WTC11 (cell line): ENCODE measurements around the gene RNF151. TPM values are rescaled to one million over a fixed set of nuclear protein-coding genes. Genes with fewer than 3 reads are reported as not detected.

Source experiments
- CBFB ChIP-seq: sonication (generic); formaldehyde crosslinking; IDR thresholded peaks from 2 replicates; pipeline ENCODE4 v1.8.1; 2022; ENCODE audit warnings: mild to moderate bottlenecking, low read depth, missing genetic modification reagents
- CREB1 ChIP-seq: sonication (generic); formaldehyde crosslinking; IDR thresholded peaks from 2 replicates; pipeline ENCODE4 v1.8.0; 2023; ENCODE audit warnings: mild to moderate bottlenecking, missing genetic modification reagents
- ESRRA ChIP-seq: sonication (generic); formaldehyde crosslinking; IDR thresholded peaks from 2 replicates; pipeline ENCODE4 v1.8.1; 2022; ENCODE audit warnings: mild to moderate bottlenecking, missing genetic modification reagents, borderline replicate concordance
- FOXJ3 ChIP-seq: sonication (generic); formaldehyde crosslinking; IDR thresholded peaks from 2 replicates; pipeline ENCODE4 v1.9.0; 2021; ENCODE audit warnings: missing genetic modification reagents, mild to moderate bottlenecking, borderline replicate concordance
- FOXP1 ChIP-seq: sonication (generic); formaldehyde crosslinking; IDR thresholded peaks from 2 replicates; pipeline ENCODE4 v1.8.0; 2022; ENCODE audit warnings: missing genetic modification reagents, mild to moderate bottlenecking, moderate library complexity, borderline replicate concordance
- IRF2 ChIP-seq: sonication (generic); formaldehyde crosslinking; IDR thresholded peaks from 2 replicates; pipeline ENCODE4 v1.8.0; 2022; ENCODE audit warnings: low read depth, missing genetic modification reagents, borderline replicate concordance
- MYBL2 ChIP-seq: sonication (generic); formaldehyde crosslinking; IDR thresholded peaks from 2 replicates; pipeline ENCODE4 v1.8.1; 2023; ENCODE audit warnings: mild to moderate bottlenecking, moderate library complexity, missing genetic modification reagents
- NFE2L1 ChIP-seq: sonication (generic); formaldehyde crosslinking; IDR thresholded peaks from 2 replicates; pipeline ENCODE4 v1.8.1; 2023; ENCODE audit warnings: missing genetic modification reagents
- NFYB ChIP-seq: sonication (generic); formaldehyde crosslinking; conservative IDR thresholded peaks from 2 replicates; pipeline ENCODE4 v1.8.0; 2022; ENCODE audit warnings: low read depth, missing genetic modification reagents
- NR1H2 ChIP-seq: sonication (generic); formaldehyde crosslinking; IDR thresholded peaks from 2 replicates; pipeline ENCODE4 v1.9.0; 2021; ENCODE audit warnings: mild to moderate bottlenecking, moderate library complexity, missing genetic modification reagents
- OVOL2 ChIP-seq: fragments of 250-450 bp; sonication (Bioruptor Pico); IDR thresholded peaks from 2 replicates; pipeline ENCODE4 v1.9.0; 2021; ENCODE audit warnings: mild to moderate bottlenecking, borderline replicate concordance
- SOX15 ChIP-seq: fragments of 250-450 bp; sonication (Bioruptor Pico); IDR thresholded peaks from 2 replicates; pipeline ENCODE4 v1.9.0; 2021; ENCODE audit warnings: mild to moderate bottlenecking
- ZBTB21 ChIP-seq: sonication (generic); formaldehyde crosslinking; IDR thresholded peaks from 2 replicates; pipeline ENCODE4 v1.8.1; 2023; ENCODE audit warnings: mild to moderate bottlenecking, missing genetic modification reagents, borderline replicate concordance
- ZNF121 ChIP-seq: sonication (generic); formaldehyde crosslinking; IDR thresholded peaks from 2 replicates; pipeline ENCODE4 v1.8.0; 2023; ENCODE audit warnings: missing genetic modification reagents
- ZNF138 ChIP-seq: sonication (generic); formaldehyde crosslinking; conservative IDR thresholded peaks from 2 replicates; pipeline ENCODE4 v1.8.1; 2022; ENCODE audit warnings: mild to moderate bottlenecking, moderate library complexity, missing genetic modification reagents
- ZNF232 ChIP-seq: sonication (generic); formaldehyde crosslinking; IDR thresholded peaks from 2 replicates; pipeline ENCODE4 v1.8.0; 2022; ENCODE audit warnings: mild to moderate bottlenecking, missing genetic modification reagents
- ZNF423 ChIP-seq: fragments of 250-450 bp; sonication (Bioruptor Pico); IDR thresholded peaks from 2 replicates; pipeline ENCODE4 v2.1.2; 2022; ENCODE audit warnings: mild to moderate bottlenecking, moderate library complexity
- ZNF671 ChIP-seq: fragments of 250-450 bp; sonication (Bioruptor Pico); IDR thresholded peaks from 2 replicates; pipeline ENCODE4 v1.8.0; 2021; ENCODE audit warnings: mild to moderate bottlenecking
- total RNA-seq: library from RNA; stranded (reverse); gene quantifications from 3 replicates; pipeline ENCODE4 v1.2.3, GENCODE V29; 2021
- TF ChIP-seq, protein P1 (sequence below): sonication (generic); formaldehyde crosslinking; IDR thresholded peaks from 2 replicates; pipeline ENCODE4 v1.8.0; 2022; ENCODE audit warnings: missing genetic modification reagents
- TF ChIP-seq, protein P2 (sequence below): sonication (generic); formaldehyde crosslinking; IDR thresholded peaks from 2 replicates; pipeline ENCODE4 v1.8.0; 2022; ENCODE audit warnings: mild to moderate bottlenecking, missing genetic modification reagents
- TF ChIP-seq, protein P3 (sequence below): sonication (generic); formaldehyde crosslinking; IDR thresholded peaks from 2 replicates; pipeline ENCODE4 v1.8.1; 2023; ENCODE audit warnings: mild to moderate bottlenecking, missing genetic modification reagents
- TF ChIP-seq, protein P4 (sequence below): sonication (generic); formaldehyde crosslinking; IDR thresholded peaks from 2 replicates; pipeline ENCODE4 v1.8.1; 2022; ENCODE audit warnings: missing genetic modification reagents, borderline replicate concordance
- TF ChIP-seq, protein P5 (sequence below): sonication (generic); formaldehyde crosslinking; IDR thresholded peaks from 2 replicates; pipeline ENCODE4 v1.8.1; 2022; ENCODE audit warnings: mild to moderate bottlenecking, moderate library complexity, missing genetic modification reagents
- TF ChIP-seq, protein P6 (sequence below): sonication (generic); formaldehyde crosslinking; IDR thresholded peaks from 2 replicates; pipeline ENCODE4 v1.8.1; 2023; ENCODE audit warnings: mild to moderate bottlenecking, moderate library complexity, missing genetic modification reagents
- TF ChIP-seq, protein P7 (sequence below): sonication (generic); formaldehyde crosslinking; IDR thresholded peaks from 2 replicates; pipeline ENCODE4 v1.8.0; 2023; ENCODE audit warnings: missing genetic modification reagents
- TF ChIP-seq, protein P8 (sequence below): sonication (generic); formaldehyde crosslinking; IDR thresholded peaks from 2 replicates; pipeline ENCODE4 v1.8.1; 2023; ENCODE audit warnings: mild to moderate bottlenecking, missing genetic modification reagents, moderate library complexity
- TF ChIP-seq, protein P9 (sequence below): sonication (generic); formaldehyde crosslinking; conservative IDR thresholded peaks from 2 replicates; pipeline ENCODE4 v1.8.1; 2022; ENCODE audit warnings: mild to moderate bottlenecking, missing genetic modification reagents

The RNF151 gene
- total RNA-seq, 1 experiment from 2014 or later, result 0.31 TPM

DNA sequence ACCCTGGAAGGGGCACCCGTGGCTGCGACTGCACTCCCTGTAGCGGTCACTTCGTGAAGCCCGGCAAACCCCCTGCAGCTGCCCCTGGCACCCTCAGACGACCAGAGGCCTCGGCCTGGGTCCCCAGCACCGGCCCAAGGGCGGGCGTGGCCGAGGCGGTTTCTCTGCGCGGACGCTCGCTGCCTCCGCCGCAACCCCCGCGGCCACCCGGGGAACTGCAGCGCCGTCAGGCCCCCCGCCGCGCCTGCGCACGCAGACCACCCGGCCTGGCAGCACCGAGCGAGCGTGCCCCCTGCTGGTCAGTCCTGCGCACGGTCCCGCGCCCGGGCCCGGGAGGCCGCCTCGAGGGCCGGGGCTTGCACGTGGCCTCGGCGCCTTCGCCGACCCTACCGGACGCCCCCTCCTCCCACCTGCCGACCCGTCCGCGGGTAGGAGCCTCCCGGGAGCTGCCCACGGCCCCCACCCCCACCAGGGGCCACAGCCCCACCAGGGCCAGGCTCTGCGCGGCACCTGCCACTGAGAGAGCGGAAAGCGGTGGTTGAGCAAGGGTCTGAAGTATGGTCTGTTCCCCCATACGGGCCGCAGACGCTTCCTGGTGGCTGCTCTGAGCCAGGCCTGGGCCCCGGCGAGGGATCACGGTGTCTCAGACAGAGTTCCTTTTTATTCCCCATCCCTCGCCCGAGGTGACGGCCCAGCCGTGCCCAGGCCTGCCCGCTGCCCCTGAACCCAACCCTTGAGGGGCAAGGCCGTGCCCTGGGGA is 36.9 kb upstream of the RNF151 start (continued):
- TF ChIP-seq, protein P1, sequence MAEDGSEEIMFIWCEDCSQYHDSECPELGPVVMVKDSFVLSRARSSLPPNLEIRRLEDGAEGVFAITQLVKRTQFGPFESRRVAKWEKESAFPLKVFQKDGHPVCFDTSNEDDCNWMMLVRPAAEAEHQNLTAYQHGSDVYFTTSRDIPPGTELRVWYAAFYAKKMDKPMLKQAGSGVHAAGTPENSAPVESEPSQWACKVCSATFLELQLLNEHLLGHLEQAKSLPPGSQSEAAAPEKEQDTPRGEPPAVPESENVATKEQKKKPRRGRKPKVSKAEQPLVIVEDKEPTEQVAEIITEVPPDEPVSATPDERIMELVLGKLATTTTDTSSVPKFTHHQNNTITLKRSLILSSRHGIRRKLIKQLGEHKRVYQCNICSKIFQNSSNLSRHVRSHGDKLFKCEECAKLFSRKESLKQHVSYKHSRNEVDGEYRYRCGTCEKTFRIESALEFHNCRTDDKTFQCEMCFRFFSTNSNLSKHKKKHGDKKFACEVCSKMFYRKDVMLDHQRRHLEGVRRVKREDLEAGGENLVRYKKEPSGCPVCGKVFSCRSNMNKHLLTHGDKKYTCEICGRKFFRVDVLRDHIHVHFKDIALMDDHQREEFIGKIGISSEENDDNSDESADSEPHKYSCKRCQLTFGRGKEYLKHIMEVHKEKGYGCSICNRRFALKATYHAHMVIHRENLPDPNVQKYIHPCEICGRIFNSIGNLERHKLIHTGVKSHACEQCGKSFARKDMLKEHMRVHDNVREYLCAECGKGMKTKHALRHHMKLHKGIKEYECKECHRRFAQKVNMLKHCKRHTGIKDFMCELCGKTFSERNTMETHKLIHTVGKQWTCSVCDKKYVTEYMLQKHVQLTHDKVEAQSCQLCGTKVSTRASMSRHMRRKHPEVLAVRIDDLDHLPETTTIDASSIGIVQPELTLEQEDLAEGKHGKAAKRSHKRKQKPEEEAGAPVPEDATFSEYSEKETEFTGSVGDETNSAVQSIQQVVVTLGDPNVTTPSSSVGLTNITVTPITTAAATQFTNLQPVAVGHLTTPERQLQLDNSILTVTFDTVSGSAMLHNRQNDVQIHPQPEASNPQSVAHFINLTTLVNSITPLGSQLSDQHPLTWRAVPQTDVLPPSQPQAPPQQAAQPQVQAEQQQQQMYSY, result no peak
- TF ChIP-seq NFE2L1 (CRISPR knock-in tag) (peak; percentile 94; the same call in 1 of the 2 replicates), ZNF232 (CRISPR knock-in tag) (peak; percentile 90; the same call in 1 of the 2 replicates), ZNF671 (CRISPR knock-in tag) (no peak), CBFB (CRISPR knock-in tag) (0 out of 2 replicates have a peak, but pooled peaks have one; percentile 21), ZBTB21 (0 out of 2 replicates have a peak, but pooled peaks have one; percentile 43), MYBL2 (CRISPR knock-in tag) (peak; percentile 94), OVOL2 (CRISPR knock-in tag) (no peak), IRF2 (CRISPR knock-in tag) (0 out of 2 replicates have a peak, but pooled peaks have one; percentile 62), FOXP1 (CRISPR knock-in tag) (peak; percentile 98), NR1H2 (CRISPR knock-in tag) (no peak), ESRRA (peak; percentile 80; the same call in 1 of the 2 replicates), ZNF138 (peak; percentile 92; the same call in 1 of the 2 replicates), CREB1 (CRISPR knock-in tag) (peak; percentile 73), SOX15 (CRISPR knock-in tag) (no peak), NFYB (CRISPR knock-in tag) (peak; percentile 43; the same call in 1 of the 2 replicates), ZNF423 (CRISPR knock-in tag) (peak; percentile 90), ZNF121 (CRISPR knock-in tag) (no peak), FOXJ3 (CRISPR knock-in tag) (no peak)
- TF ChIP-seq, protein P2, sequence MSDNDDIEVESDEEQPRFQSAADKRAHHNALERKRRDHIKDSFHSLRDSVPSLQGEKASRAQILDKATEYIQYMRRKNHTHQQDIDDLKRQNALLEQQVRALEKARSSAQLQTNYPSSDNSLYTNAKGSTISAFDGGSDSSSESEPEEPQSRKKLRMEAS (CRISPR knock-in tag), result peak; percentile 99
- TF ChIP-seq, protein P3, sequence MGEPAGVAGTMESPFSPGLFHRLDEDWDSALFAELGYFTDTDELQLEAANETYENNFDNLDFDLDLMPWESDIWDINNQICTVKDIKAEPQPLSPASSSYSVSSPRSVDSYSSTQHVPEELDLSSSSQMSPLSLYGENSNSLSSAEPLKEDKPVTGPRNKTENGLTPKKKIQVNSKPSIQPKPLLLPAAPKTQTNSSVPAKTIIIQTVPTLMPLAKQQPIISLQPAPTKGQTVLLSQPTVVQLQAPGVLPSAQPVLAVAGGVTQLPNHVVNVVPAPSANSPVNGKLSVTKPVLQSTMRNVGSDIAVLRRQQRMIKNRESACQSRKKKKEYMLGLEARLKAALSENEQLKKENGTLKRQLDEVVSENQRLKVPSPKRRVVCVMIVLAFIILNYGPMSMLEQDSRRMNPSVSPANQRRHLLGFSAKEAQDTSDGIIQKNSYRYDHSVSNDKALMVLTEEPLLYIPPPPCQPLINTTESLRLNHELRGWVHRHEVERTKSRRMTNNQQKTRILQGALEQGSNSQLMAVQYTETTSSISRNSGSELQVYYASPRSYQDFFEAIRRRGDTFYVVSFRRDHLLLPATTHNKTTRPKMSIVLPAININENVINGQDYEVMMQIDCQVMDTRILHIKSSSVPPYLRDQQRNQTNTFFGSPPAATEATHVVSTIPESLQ (CRISPR knock-in tag), result no peak
- TF ChIP-seq, protein P4, sequence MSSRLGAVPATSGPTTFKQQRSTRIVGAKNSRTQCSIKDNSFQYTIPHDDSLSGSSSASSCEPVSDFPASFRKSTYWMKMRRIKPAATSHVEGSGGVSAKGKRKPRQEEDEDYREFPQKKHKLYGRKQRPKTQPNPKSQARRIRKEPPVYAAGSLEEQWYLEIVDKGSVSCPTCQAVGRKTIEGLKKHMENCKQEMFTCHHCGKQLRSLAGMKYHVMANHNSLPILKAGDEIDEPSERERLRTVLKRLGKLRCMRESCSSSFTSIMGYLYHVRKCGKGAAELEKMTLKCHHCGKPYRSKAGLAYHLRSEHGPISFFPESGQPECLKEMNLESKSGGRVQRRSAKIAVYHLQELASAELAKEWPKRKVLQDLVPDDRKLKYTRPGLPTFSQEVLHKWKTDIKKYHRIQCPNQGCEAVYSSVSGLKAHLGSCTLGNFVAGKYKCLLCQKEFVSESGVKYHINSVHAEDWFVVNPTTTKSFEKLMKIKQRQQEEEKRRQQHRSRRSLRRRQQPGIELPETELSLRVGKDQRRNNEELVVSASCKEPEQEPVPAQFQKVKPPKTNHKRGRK, result no peak
- TF ChIP-seq, protein P5, sequence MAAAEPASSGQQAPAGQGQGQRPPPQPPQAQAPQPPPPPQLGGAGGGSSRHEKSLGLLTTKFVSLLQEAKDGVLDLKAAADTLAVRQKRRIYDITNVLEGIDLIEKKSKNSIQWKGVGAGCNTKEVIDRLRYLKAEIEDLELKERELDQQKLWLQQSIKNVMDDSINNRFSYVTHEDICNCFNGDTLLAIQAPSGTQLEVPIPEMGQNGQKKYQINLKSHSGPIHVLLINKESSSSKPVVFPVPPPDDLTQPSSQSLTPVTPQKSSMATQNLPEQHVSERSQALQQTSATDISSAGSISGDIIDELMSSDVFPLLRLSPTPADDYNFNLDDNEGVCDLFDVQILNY (CRISPR knock-in tag), result peak; percentile 95
- TF ChIP-seq, protein P6, sequence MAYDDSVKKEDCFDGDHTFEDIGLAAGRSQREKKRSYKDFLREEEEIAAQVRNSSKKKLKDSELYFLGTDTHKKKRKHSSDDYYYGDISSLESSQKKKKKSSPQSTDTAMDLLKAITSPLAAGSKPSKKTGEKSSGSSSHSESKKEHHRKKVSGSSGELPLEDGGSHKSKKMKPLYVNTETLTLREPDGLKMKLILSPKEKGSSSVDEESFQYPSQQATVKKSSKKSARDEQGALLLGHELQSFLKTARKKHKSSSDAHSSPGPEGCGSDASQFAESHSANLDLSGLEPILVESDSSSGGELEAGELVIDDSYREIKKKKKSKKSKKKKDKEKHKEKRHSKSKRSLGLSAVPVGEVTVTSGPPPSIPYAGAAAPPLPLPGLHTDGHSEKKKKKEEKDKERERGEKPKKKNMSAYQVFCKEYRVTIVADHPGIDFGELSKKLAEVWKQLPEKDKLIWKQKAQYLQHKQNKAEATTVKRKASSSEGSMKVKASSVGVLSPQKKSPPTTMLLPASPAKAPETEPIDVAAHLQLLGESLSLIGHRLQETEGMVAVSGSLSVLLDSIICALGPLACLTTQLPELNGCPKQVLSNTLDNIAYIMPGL (CRISPR knock-in tag), result peak; percentile 97
- TF ChIP-seq, protein P7, sequence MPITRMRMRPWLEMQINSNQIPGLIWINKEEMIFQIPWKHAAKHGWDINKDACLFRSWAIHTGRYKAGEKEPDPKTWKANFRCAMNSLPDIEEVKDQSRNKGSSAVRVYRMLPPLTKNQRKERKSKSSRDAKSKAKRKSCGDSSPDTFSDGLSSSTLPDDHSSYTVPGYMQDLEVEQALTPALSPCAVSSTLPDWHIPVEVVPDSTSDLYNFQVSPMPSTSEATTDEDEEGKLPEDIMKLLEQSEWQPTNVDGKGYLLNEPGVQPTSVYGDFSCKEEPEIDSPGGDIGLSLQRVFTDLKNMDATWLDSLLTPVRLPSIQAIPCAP, result peak; percentile 83; the same call in 1 of the 2 replicates
- TF ChIP-seq, protein P8, sequence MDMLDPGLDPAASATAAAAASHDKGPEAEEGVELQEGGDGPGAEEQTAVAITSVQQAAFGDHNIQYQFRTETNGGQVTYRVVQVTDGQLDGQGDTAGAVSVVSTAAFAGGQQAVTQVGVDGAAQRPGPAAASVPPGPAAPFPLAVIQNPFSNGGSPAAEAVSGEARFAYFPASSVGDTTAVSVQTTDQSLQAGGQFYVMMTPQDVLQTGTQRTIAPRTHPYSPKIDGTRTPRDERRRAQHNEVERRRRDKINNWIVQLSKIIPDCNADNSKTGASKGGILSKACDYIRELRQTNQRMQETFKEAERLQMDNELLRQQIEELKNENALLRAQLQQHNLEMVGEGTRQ (CRISPR knock-in tag), result peak; percentile 69
- TF ChIP-seq, protein P9, sequence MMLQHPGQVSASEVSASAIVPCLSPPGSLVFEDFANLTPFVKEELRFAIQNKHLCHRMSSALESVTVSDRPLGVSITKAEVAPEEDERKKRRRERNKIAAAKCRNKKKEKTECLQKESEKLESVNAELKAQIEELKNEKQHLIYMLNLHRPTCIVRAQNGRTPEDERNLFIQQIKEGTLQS (CRISPR knock-in tag), result 0 out of 2 replicates have a peak, but pooled peaks have one; percentile 58
